HG02884 (cell line): Measurements from ENCODE around the gene PAGE2.
"Not testable (repeated sequence)": the region's sequence is repeated elsewhere in the genome, so short reads cannot be mapped to it uniquely, and the experiment has no call there.

Experiments used
- ATAC-seq: cut with Tn5 transposase; IDR thresholded peaks from one replicate; pipeline ENCODE4 v1.9.1; 2021; ENCODE audit warnings: mild to moderate bottlenecking, moderate library complexity; ENCODE audit not compliant: unreplicated experiment

PAGE2 gene

GRCh38 chrX:55120761-55121358, 32.0 kb downstream of the PAGE2 start:
- no peak for ATAC-seq

GRCh38 chrX:55123900-55124299, 35.1 kb downstream of the PAGE2 start:
- no peak for ATAC-seq

- ATAC-seq: no peak
Measured at GRCh38 chrX:55127692-55128091, 38.9 kb downstream of the PAGE2 start.

- no peak for ATAC-seq
Measured at GRCh38 chrX:55129361-55129760, 40.5 kb downstream of the PAGE2 start.

GRCh38 chrX:55130481-55130880, 41.7 kb downstream of the PAGE2 start:
- ATAC-seq: no peak

GRCh38 chrX:55132416-55132815, 43.6 kb downstream of the PAGE2 start:
- ATAC-seq: no peak

- ATAC-seq: no peak
Measured at GRCh38 chrX:55135171-55135570, 46.4 kb downstream of the PAGE2 start.

GRCh38 chrX:55140800-55141199, 52.0 kb downstream of the PAGE2 start:
- ATAC-seq: not testable (repeated sequence)
